DOHH2 (cell line): ENCODE measurements around the gene CD52.

Experiments
- CTCF ChIP-seq: fragments of 200-600 bp; sonication (generic); IDR thresholded peaks from one replicate; pipeline ENCODE4 v1.5.1; 2014; ENCODE audit warnings: antibody characterized with exemption, mild to moderate bottlenecking, low read depth, low read length; ENCODE audit not compliant: poor library complexity, severe bottlenecking
- EZH2phosphoT487 ChIP-seq: fragments of 200-600 bp; sonication (generic); IDR thresholded peaks from 2 replicates; pipeline ENCODE4 v1.6.1; 2017; ENCODE audit warnings: borderline replicate concordance, mild to moderate bottlenecking, antibody characterized with exemption, low read length, moderate library complexity, mixed read lengths

GRCh38 chr1:26338670-26339069, 20.9 kb downstream of the CD52 start:
- TF ChIP-seq CTCF, result no peak
- TF ChIP-seq EZH2phosphoT487, result no peak
